Stimulated activated CD4-positive, alpha-beta T cell treated with anti-CD3 and anti-CD28 coated beads, TNF-alpha, amount 100 ng/mL, for 24 hours (primary cell): ENCODE measurements around the gene VCP.

ENCODE experiments used
- DNase-seq, 3 experiments: peaks; one replicate each; pipeline ENCODE4 v3.0.0-alpha.2; 2020; ENCODE audit warnings: low read depth in 3 of 3

Gene VCP

GRCh38 chr9:35014517-35014916 lies 57.9 kb downstream of the VCP start:
- DNase-seq: no peak

- DNase-seq: no peak
Measured at GRCh38 chr9:35010351-35010958, 62.0 kb downstream of the VCP start.
